GM21390 (cell line): Measurements from ENCODE around the gene ZNF175.
"Not testable (repeated sequence)": the region's sequence is repeated elsewhere in the genome, so short reads cannot be mapped to it uniquely, and the experiment has no call there.

Experiments
- ATAC-seq: cut with Tn5 transposase; IDR thresholded peaks from one replicate; pipeline ENCODE4 v1.9.1; 2021; ENCODE audit not compliant: unreplicated experiment

The ZNF175 gene

GRCh38 chr19:51626675-51627074 lies 55.6 kb downstream of the ZNF175 start:
- no peak for ATAC-seq

GRCh38 chr19:51627491-51628138 lies 56.5 kb downstream of the ZNF175 start:
- no peak for ATAC-seq

- ATAC-seq: no peak
Observed at GRCh38 chr19:51628153-51628939, 57.3 kb downstream of the ZNF175 start.

- ATAC-seq: not testable (repeated sequence)
Observed at GRCh38 chr19:51630315-51630714, 59.2 kb downstream of the ZNF175 start, which contains the start of gene SIGLEC5. Gene SIGLEC5, minus strand, starts transcription at chr19:51630401. Its CDS starts 66 bp downstream, at chr19:51630335.

GRCh38 chr19:51632126-51632525 lies 61.0 kb downstream of the ZNF175 start:
- no peak for ATAC-seq

- ATAC-seq: no peak
Observed at GRCh38 chr19:51637362-51637978, 66.4 kb downstream of the ZNF175 start.

GRCh38 chr19:51639916-51640315 lies 68.8 kb downstream of the ZNF175 start:
- no peak for ATAC-seq

GRCh38 chr19:51640386-51640785 lies 69.3 kb downstream of the ZNF175 start:
- no peak for ATAC-seq

GRCh38 chr19:51641648-51642047 lies 70.6 kb downstream of the ZNF175 start:
- ATAC-seq: no peak
